Activated T-cell treated with anti-CD3 and anti-CD28 coated beads, Interleukin-2, amount 50 U/mL, for 1 hour (primary cell): Measurements from ENCODE around the gene MTMR12.
"Not testable (repeated sequence)": the region's sequence is repeated elsewhere in the genome, so short reads cannot be mapped to it uniquely, and the experiment has no call there.

Experiments used
- DNase-seq: peaks from one replicate; pipeline ENCODE4 v3.0.0-alpha.2; 2020

The MTMR12 gene

DNA sequence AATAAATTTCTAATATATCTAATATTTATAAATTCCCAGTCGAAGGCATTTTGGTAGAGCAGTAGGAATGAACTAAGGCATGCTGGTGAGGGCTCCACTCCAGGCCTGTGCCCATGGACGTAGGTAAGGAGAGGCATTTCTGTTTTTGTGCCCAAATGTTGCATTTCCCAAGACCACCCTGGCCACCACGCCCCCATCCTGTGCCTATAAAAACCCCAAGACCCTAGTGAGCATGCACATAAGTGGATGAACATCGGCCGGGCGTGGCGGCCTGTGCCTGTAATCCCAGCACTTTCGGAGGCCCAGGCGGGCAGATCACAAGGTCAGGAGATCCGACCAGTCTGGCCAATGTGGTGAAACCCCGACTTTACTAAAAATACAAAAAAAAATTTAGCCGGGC lies 10.1 kb upstream of the MTMR12 start:
- DNase-seq: no peak

DNA sequence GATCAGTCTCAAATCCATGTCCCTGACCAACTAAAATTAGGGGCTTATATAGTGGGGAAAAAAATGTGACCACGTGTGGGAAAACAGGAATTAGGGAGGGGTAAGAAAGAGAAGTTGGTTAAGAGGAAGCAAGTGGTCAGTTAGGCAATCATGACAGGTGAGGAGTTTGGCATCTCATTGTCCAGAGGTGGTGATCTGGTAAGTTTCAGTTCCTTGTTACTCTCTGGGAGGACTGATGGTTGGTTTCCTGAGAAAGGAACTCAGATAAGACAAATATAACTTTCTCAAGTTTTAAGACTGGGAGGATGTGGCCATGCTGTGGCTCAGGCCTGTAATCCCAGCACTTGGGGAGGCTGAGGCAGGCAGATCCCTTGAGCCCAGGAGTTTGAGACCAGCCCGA lies 9.0 kb upstream of the MTMR12 start:
- DNase-seq: not testable (repeated sequence)

- DNase-seq: no peak
These were observed 7.8 kb upstream of the MTMR12 start for GRCh38 chr5:32320576-32320975.

DNA sequence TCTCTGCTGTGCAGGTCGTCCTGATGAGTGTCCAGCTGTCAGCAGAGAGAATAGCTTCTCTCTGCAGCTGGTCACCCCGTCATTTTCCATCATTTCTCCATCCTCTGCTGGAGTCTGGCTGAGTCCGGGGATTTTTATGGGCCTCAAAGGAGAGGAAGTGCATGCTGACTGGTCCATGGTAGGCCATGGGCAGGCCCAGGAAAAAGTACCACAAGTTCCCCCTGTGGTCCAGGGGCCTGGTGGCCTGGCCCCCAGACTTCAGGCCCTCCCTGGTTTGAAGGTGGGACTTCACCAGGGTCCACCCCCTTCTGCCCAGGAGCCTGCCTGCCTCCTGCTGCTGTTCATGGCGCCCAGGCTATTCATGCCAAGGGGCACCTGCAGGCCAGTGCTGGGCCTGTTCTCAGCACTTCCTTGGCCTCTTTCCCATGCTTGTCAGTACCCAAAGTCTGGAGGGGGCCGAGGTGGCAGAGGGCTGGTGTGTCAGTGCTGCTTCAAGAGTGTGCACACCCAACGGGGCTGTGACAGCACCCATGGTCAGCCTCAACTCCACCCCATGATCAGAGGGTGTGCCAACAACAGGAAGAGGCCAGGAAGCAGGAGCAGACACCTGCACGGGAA lies 7.3 kb upstream of the MTMR12 start:
- DNase-seq: no peak

GRCh38 chr5:32319392-32319791 lies 6.7 kb upstream of the MTMR12 start:
- no peak for DNase-seq

- DNase-seq: no peak
These were observed 4.3 kb upstream of the MTMR12 start for GRCh38 chr5:32317041-32317440.

DNA sequence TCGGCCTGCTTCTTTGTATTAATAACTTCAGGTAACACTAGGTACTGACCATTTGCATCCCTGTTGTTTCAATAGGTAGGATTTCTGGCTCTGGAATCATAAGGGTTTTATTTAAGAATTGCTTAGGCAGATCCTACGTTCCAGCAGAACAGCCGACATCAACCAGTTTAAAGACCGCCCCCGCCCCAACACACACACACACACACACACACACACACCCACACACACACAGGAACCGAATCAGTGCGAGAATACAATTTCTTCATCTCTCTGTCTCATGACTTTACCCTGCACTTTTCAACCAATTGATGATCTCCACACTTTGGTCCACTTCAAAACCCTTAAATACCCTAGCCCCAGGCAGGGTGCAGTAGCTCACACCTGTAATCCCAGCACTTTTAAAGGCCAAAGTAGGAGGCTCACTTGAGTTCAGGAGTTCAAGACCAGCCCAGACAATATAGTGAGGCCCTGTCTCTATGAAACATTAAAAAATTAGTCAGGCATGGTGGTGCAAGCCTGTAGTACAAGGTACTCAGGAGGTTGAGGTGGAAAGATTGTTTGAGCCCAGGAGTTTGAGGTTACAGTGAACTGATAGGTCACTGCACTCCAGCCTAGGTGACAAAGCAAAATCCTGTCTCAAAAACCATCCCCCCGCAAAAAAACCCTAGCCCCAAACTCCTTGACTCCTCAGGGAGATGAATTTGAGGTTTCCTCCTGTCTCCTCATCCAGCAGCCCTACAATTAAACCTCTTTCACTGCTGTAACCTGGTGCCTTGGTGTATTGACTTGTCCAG lies 2.7 kb upstream of the MTMR12 start:
- DNase-seq: no peak

GRCh38 chr5:32314658-32315057 lies 1.9 kb upstream of the MTMR12 start:
- no peak for DNase-seq

DNA sequence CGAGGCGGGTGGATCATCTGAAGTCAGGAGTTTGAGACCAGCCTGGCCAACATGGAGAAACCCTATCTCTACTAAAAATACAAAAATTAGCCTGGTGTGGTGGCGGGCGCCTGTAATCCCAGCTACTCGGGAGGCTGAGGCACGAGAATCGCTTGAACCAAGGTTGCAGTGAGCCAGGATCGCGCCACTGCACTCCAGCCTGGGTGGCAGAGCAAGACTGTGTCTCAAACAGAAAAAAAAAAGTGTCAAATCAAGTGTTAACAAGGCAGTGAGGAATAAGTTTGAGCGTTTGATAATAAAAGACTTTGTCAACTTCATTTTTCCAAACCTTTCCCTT lies 1.4 kb upstream of the MTMR12 start:
- DNase-seq: not testable (repeated sequence)

- no peak for DNase-seq
These were observed 543 bp downstream of the MTMR12 start for GRCh38 chr5:32312197-32312594.

DNA sequence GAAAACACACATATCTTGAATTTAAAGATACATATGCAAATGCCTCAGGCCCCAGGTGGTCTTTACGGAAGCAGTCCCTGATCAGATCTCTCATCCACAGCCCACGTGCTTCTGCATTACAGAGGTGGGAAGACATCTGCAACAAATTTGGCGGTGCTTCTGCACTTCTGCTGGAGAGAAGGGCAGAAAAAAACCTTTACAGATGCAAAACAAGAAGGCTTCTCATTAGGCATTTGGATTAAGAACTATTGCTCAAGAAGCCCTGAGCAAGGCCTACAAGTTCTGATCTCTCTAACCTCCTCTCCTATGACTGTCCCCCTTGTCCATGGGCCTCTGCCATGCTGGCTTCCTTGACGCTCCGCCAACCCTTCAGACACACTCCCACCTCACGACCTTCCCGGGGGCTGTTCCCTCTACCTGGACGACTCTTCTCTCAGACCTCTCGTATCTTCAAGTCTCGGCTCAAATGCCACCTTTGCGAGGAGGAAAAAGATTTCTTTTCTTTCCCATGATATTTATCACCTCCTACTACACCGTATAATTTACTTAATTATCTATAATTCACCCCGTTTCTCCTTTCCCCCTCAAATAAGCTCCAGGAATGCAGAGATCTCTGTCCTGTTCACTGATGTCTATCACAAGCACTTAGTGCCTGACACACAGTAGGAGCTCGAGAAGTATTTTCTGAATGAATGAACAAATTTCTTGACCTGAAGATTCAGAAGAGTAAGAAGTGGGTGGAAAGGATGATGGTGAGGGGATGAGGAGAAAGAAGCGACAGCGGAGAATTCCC lies 1.1 kb downstream of the MTMR12 start:
- DNase-seq: no peak

- no peak for DNase-seq
These were observed 3.0 kb downstream of the MTMR12 start for GRCh38 chr5:32309761-32310160.

DNA sequence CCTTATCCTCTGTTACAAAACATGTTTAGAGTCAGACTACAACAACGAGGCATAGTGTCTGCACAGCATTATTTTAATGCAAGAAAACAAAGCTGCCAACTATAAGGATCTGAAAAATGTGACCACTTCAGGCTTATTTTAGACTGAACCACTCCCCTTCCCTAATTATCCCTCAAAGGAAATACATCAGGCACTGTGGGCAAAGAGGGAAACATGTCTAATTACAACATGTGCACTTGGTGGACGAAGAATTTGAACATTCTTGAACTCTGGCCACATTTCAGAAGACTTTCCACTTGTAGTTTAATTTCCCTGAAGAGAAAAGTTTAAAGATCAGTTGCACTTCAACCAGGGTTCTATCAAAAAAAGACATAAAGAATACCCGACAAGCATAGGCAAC lies 3.8 kb downstream of the MTMR12 start:
- DNase-seq: no peak

GRCh38 chr5:32307769-32308194 lies 5.0 kb downstream of the MTMR12 start:
- DNase-seq: no peak

GRCh38 chr5:32304622-32305021 lies 8.1 kb downstream of the MTMR12 start:
- no peak for DNase-seq

DNA sequence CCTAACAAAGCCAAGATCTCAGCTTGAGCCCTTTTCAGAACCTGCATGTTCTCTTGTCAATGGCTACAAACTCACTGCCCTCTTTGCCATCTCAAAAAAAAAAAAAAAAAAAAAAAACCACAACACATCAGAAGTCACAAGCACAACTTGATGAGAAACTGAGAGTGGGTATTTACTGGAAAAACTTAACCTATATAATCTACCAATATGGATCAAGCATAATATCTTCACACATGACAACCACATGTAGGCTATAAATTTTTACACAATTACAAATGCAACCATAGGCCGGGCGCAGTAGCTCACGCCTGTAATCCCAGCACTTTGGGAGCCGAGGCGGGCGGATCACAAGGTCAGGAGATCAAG lies 9.0 kb downstream of the MTMR12 start:
- DNase-seq: no peak

- DNase-seq: no peak
These were observed 9.6 kb downstream of the MTMR12 start for GRCh38 chr5:32302835-32303754.

DNA sequence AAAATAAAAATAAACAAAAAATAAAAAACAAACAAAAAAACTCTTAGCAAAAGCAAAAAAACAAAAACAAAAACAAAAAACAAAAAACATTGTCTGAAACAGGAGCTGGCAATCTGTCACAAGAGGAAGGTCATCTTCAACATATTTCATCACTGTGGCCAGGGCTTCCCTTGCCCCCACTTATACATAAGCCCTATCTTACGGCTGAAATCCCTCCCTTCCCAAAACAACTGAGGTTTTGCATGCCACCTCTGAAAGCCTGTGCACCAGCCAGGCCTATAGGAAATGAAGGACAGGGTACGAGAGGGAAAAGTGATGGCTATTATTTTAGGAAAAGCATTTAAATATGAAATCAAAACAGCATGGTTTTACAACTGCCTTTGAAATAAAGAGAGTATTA lies 10.8 kb downstream of the MTMR12 start:
- no peak for DNase-seq

DNA sequence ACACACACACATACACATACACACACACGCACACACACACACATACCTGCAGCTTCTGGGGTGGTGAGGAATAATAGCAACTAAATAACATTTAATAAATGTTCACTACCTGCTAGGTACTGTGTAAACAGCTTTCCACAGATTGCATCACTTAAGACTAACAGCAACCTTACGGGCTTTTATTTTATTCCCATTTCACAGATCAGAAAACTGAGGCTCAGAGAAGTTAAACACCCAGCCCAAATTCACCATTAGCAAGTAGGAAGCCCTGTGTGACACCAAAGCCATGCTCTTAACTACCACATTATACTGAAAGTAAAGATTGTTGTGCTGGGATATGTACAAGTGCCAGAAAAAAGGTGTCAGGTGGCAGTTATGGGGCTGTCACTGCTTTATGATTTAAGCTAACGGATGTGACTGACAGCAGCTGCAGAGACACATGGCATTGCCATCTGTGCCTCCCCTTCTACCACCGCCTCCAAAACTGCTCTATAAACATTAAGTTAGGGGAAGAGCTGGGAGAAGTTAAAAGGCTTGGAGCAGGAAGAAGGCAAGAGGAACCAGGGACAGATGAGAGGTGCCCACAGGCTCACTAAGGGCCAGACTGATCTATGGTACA lies 13.6 kb downstream of the MTMR12 start:
- DNase-seq: no peak

DNA sequence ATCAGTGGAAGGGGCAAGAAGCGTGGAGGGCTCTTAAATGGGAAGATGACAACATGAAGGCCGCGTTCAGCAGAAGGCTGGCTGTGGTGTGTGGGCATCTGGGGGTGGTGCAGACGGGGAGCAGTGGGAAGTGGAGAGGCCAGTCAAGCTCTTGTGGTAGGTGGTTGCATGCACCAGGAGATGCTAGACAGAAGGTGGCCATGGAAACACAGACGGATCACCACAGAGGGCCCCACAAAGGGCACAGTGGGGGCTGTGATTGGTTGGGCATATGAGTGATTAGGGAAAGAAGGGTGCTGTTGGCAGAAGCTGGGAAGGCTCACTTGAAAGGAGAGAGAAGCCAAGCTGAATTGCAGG lies 14.7 kb downstream of the MTMR12 start:
- no peak for DNase-seq

DNA sequence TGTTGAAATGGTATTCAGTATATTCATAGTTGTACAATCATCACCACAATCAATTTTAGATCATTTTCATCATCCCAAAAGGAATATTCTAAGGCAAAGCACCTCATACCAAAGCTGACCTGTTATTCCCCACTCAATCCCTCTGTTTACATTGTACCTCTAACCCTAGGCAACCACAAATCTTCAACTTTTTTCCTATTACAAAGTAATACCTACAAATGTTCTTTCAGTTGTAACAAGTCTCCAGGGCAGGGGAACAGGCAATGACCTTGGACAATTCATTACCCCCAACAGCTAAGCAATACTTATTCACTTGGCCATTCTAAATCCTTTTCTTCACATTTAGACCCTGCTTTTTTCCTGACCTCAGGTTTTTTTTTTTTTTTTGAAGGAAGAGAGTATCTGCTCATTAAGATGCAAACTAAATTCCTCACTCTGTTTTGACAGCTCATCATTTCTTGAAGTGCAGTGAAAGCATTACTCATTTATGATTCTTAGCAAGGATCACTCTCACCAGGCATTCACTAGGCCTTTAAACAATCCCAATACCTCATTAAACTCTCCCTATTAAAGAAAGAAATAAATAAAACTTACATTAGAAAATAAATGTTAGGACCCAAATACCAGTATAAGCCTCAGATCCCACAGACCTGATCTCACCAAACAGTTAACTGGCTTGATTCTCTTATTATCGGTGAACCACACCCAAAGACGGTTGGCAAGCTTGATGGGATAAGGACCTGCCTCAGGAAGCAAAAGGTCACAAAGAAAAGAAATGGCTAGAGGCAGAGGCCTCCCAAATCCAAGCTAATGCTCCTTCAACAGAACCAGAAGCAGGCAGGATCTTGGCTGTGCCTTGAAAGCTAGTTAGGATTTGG lies 15.3 kb downstream of the MTMR12 start:
- DNase-seq: no peak
